GM19324 (cell line): Measurements from ENCODE around the gene RAB6A.
"Not testable (repeated sequence)": the region's sequence is repeated elsewhere in the genome, so short reads cannot be mapped to it uniquely, and the experiment has no call there.

Experiments used
- ATAC-seq: cut with Tn5 transposase; IDR thresholded peaks from one replicate; pipeline ENCODE4 v1.9.1; 2021; ENCODE audit warnings: mild to moderate bottlenecking, moderate library complexity; ENCODE audit not compliant: unreplicated experiment, low FRiP score

The RAB6A gene

GRCh38 chr11:73766763-73767162, 5.9 kb upstream of the RAB6A start:
- ATAC-seq: no peak

GRCh38 chr11:73762732-73763131, 1.9 kb upstream of the RAB6A start:
- no peak for ATAC-seq

- peak; percentile 1 for ATAC-seq
Measured at GRCh38 chr11:73761403-73761945, 600 bp upstream of the RAB6A start.

- peak; percentile 12 for ATAC-seq
Measured at GRCh38 chr11:73760135-73760678, 667 bp downstream of the RAB6A start.

- no peak for ATAC-seq
Measured at GRCh38 chr11:73759610-73760134, 1.2 kb downstream of the RAB6A start.

- ATAC-seq: no peak
Measured at GRCh38 chr11:73758451-73758850, 2.4 kb downstream of the RAB6A start.

- no peak for ATAC-seq
Measured at GRCh38 chr11:73757598-73757997, 3.3 kb downstream of the RAB6A start.

GRCh38 chr11:73755670-73756069, 5.2 kb downstream of the RAB6A start:
- no peak for ATAC-seq

- no peak for ATAC-seq
Measured at GRCh38 chr11:73753938-73754337, 6.9 kb downstream of the RAB6A start.

- ATAC-seq: no peak
Measured at GRCh38 chr11:73752903-73753302, 8.0 kb downstream of the RAB6A start.

GRCh38 chr11:73752216-73752867, 8.5 kb downstream of the RAB6A start:
- ATAC-seq: no peak

GRCh38 chr11:73750862-73751261, 10.0 kb downstream of the RAB6A start:
- ATAC-seq: not testable (repeated sequence)

GRCh38 chr11:73750228-73750627, 10.6 kb downstream of the RAB6A start:
- no peak for ATAC-seq

- no peak for ATAC-seq
Measured at GRCh38 chr11:73749118-73749517, 11.8 kb downstream of the RAB6A start.

GRCh38 chr11:73748300-73748699, 12.6 kb downstream of the RAB6A start:
- ATAC-seq: no peak

GRCh38 chr11:73747762-73748161, 13.1 kb downstream of the RAB6A start:
- ATAC-seq: no peak

GRCh38 chr11:73746701-73747100, 14.2 kb downstream of the RAB6A start:
- no peak for ATAC-seq

GRCh38 chr11:73743045-73743444, 17.8 kb downstream of the RAB6A start:
- no peak for ATAC-seq

GRCh38 chr11:73735959-73736358, 24.9 kb downstream of the RAB6A start:
- not testable (repeated sequence) for ATAC-seq

- no peak for ATAC-seq
Measured at GRCh38 chr11:73734993-73735392, 25.9 kb downstream of the RAB6A start.

GRCh38 chr11:73734011-73734410, 26.9 kb downstream of the RAB6A start:
- not testable (repeated sequence) for ATAC-seq

GRCh38 chr11:73732936-73733335, 27.9 kb downstream of the RAB6A start:
- ATAC-seq: not testable (repeated sequence)
